GM23338 (cell line): Measurements from ENCODE around the gene EFHD2. TPM values are rescaled to one million over a fixed set of nuclear protein-coding genes. Genes with fewer than 3 reads are reported as not detected.

Experiments
- ATAC-seq: fragments of 200-7000 bp; cut with Tn5 transposase; 3 replicates; pipeline ENCODE4 v1.9.1; 2020
- DNase-seq: peaks from one replicate; pipeline ENCODE4 v3.0.0-alpha.2; 2015; ENCODE audit warnings: low spot score
- H2AFZ ChIP-seq: fragments of 200-600 bp; sonication (generic); 2 replicates; pipeline ENCODE4 v1.8.0; 2016; ENCODE audit warnings: antibody characterized with exemption, mild to moderate bottlenecking, moderate library complexity
- H3F3A ChIP-seq: fragments of 200-600 bp; sonication (generic); replicated peaks from 2 replicates; pipeline ENCODE4 v1.8.0; 2017; ENCODE audit warnings: antibody characterized with exemption, mixed run types, low read depth
- H3K27ac ChIP-seq: fragments of 200-600 bp; sonication (generic); 2 replicates; pipeline ENCODE4 v1.6.1; 2016; ENCODE audit warnings: low read depth
- H3K27me3 ChIP-seq: fragments of 200-600 bp; sonication (generic); 2 replicates; pipeline ENCODE4 v1.8.0; 2016; ENCODE audit warnings: mild to moderate bottlenecking, mixed run types, moderate library complexity; ENCODE audit not compliant: insufficient read depth
- H3K36me3 ChIP-seq: fragments of 200-600 bp; sonication (generic); 2 replicates; pipeline ENCODE4 v1.8.0; 2016; ENCODE audit warnings: mild to moderate bottlenecking; ENCODE audit not compliant: insufficient read depth
- H3K4me1 ChIP-seq: fragments of 200-600 bp; sonication (generic); 2 replicates; pipeline ENCODE4 v1.8.0; 2016; ENCODE audit warnings: mild to moderate bottlenecking, moderate library complexity; ENCODE audit not compliant: insufficient read depth
- H3K4me2 ChIP-seq: fragments of 200-600 bp; sonication (generic); 2 replicates; pipeline ENCODE4 v1.7.1; 2017; ENCODE audit warnings: mixed run types
- H3K4me3 ChIP-seq: fragments of 200-600 bp; sonication (generic); 2 replicates; pipeline ENCODE4 v1.6.1; 2016; ENCODE audit warnings: mixed run types
- H3K79me2 ChIP-seq: fragments of 200-600 bp; sonication (generic); replicated peaks from 2 replicates; pipeline ENCODE4 v1.8.0; 2017; ENCODE audit warnings: mild to moderate bottlenecking; ENCODE audit not compliant: insufficient read depth
- H3K9me2 ChIP-seq: fragments of 200-600 bp; sonication (generic); 2 replicates; pipeline ENCODE4 v1.8.0; 2017; ENCODE audit not compliant: insufficient read depth
- H4K20me1 ChIP-seq: fragments of 200-600 bp; sonication (generic); replicated peaks from 2 replicates; pipeline ENCODE4 v1.8.0; 2017; ENCODE audit warnings: mild to moderate bottlenecking; ENCODE audit not compliant: insufficient read depth
- H3K27ac Mint-ChIP-seq: 2 replicates; pipeline ENCODE4 v1.8.0; 2020; ENCODE audit warnings: inconsistent platforms, mild to moderate bottlenecking, moderate library complexity, mixed read lengths
- H3K27me3 Mint-ChIP-seq: 3 replicates; pipeline ENCODE4 v1.8.0; 2022; ENCODE audit warnings: low read depth, mild to moderate bottlenecking, moderate library complexity, mixed read lengths, inconsistent platforms; ENCODE audit not compliant: insufficient read depth, poor library complexity
- H3K36me3 Mint-ChIP-seq: 3 replicates; pipeline ENCODE4 v1.8.0; 2021; ENCODE audit warnings: low read depth, mild to moderate bottlenecking, inconsistent platforms, moderate library complexity, mixed read lengths
- H3K4me1 Mint-ChIP-seq: 3 replicates; pipeline ENCODE4 v1.8.0; 2020; ENCODE audit warnings: mild to moderate bottlenecking, inconsistent platforms, mixed read lengths
- H3K4me3 Mint-ChIP-seq: 3 replicates; pipeline ENCODE4 v1.8.0; 2021; ENCODE audit warnings: moderate library complexity, mild to moderate bottlenecking, inconsistent platforms, mixed read lengths
- H3K9me3 Mint-ChIP-seq: 3 replicates; pipeline ENCODE4 v1.8.0; 2020; ENCODE audit warnings: moderate library complexity, mild to moderate bottlenecking, inconsistent platforms, mixed read lengths
- ETS1 ChIP-seq: IDR thresholded peaks from 2 replicates; pipeline ENCODE4 v1.6.1; 2016; ENCODE audit warnings: antibody characterized with exemption
- EZH2 ChIP-seq: fragments of 200-600 bp; sonication (generic); IDR thresholded peaks from one replicate; pipeline ENCODE4 v1.8.0; 2017; ENCODE audit warnings: antibody characterized with exemption, mild to moderate bottlenecking, low read depth; ENCODE audit not compliant: unreplicated experiment
- NANOG ChIP-seq: IDR thresholded peaks from 2 replicates; pipeline ENCODE4 v1.6.1; 2016; ENCODE audit warnings: antibody characterized with exemption, borderline replicate concordance
- STAT1 ChIP-seq: IDR thresholded peaks from one replicate; pipeline ENCODE4 v1.6.1; 2016; ENCODE audit warnings: antibody characterized with exemption; ENCODE audit not compliant: unreplicated experiment
- ZNF114 ChIP-seq: fragments of 250-450 bp; sonication (Bioruptor Pico); IDR thresholded peaks from 2 replicates; pipeline ENCODE4 v1.5.0; 2020; ENCODE audit warnings: mild to moderate bottlenecking, moderate library complexity
- ZNF331 ChIP-seq: fragments of 250-450 bp; sonication (Bioruptor Pico); IDR thresholded peaks from 2 replicates; pipeline ENCODE4 v1.5.0; 2020; ENCODE audit warnings: low read depth, mild to moderate bottlenecking, moderate library complexity
- ZNF462 ChIP-seq: fragments of 250-450 bp; sonication (Bioruptor Pico); IDR thresholded peaks from 2 replicates; pipeline ENCODE4 v1.5.0; 2020; ENCODE audit warnings: mild to moderate bottlenecking, moderate library complexity
- polyA plus RNA-seq: library from polyadenylated mRNA; unstranded; fragments of >200 nt; fragmentation: Nextera tagmentation; extraction: Ambion mirVana; gene quantifications from 2 replicates; pipeline ENCODE4 v1.2.1, GENCODE V29; 2016
- total RNA-seq: library from RNA; depleted of rRNA; stranded (reverse); fragments of >200 nt; shearing (Covaris generic); gene quantifications from 2 replicates; pipeline ENCODE4 v1.2.3, GENCODE V29; 2014

The EFHD2 gene
- total and polyA plus RNA-seq, 2 experiments from 2014 or later, result 22.8 to 23.7 TPM

- peaks cover 9% of the 10 kb centered on the region for H3K27me3 Mint-ChIP-seq
- no peaks in the 10 kb centered on the region for H3K27me3 ChIP-seq
- no peaks in the 10 kb centered on the region for H3K4me1 Mint-ChIP-seq
- H3K27ac Mint-ChIP-seq, result no peak overlapping the region
- H2AFZ ChIP-seq, result no peak overlapping the region
- no peak overlapping the region for H3K4me2 ChIP-seq
- no peaks in the 10 kb centered on the region for H3K9me2 ChIP-seq
- H3K4me3 Mint-ChIP-seq, result no peak overlapping the region
- no peaks in the 10 kb centered on the region; the same call in 2 of the 3 replicates for H3K36me3 Mint-ChIP-seq
- H3K27ac ChIP-seq, result no peak overlapping the region
- no peaks in the 10 kb centered on the region for H3K79me2 ChIP-seq
- H3K9me3 Mint-ChIP-seq, result no peaks in the 10 kb centered on the region; the same call in 2 of the 3 replicates
- DNase-seq (no peak), ATAC-seq (no peak)
- no peak for TF ChIP-seq ZNF114 (CRISPR knock-in tag)
- no peak for TF ChIP-seq EZH2
- no peak for TF ChIP-seq ETS1
- no peak for TF ChIP-seq NANOG
- TF ChIP-seq ZNF462, result no peak
- no peak for TF ChIP-seq STAT1
- TF ChIP-seq ZNF331 (CRISPR knock-in tag), result no peak
- no peaks in the 10 kb centered on the region for H3F3A ChIP-seq
- no peaks in the 10 kb centered on the region for H3K36me3 ChIP-seq
- no peaks in the 10 kb centered on the region for H3K4me1 ChIP-seq
- no peaks in the 10 kb centered on the region for H4K20me1 ChIP-seq
- no peak overlapping the region for H3K4me3 ChIP-seq
Measured at GRCh38 chr1:15443281-15443680, 33.6 kb downstream of the EFHD2 start.
